ENCODE results near the gene ECM2. TPM values are rescaled to one million over a fixed set of nuclear protein-coding genes. Genes with fewer than 3 reads are reported as not detected.
A peak's percentile ranks its signal among the peaks of the same experiment; 100 is the strongest.

ECM2 gene
- total RNA-seq, 4 donors from 2014 or later: 15.9 to 59.0 (median 53.6) TPM

- H3K27me3 ChIP-seq: no peaks in the 10 kb centered on the region
- DNase-seq (ENCODE audit: low spot score in 2 of 2): no peak
Observed at GRCh38 chr9:92474587-92474986, 61.2 kb downstream of the ECM2 start.

DNA sequence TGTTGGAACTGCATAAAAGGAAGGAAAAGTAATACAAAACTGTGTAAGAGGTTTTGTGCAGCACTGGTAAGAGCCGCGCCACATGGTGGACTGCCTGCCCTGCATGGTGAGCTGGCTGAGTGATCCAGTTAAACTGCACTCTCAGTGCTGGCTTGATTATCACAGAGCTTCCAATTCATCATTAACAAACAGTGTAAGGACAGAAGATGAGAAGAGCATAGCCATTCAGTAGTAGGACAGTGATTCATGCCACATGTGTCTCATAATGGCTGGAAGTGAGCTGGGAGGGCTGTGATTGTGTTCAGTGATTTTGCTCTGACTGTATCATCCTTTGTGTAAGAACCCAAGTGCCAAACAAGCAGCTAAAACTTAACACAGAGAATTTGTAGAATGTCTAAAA lies 67.6 kb downstream of the ECM2 start:
- H3K36me3 ChIP-seq: no peaks in the 10 kb centered on the region
- H3K4me1 ChIP-seq: peaks cover 0 to 5% (median 0%) of the 10 kb centered on the region in 4 donors
- no peak overlapping the region for H3K4me3 ChIP-seq
- WGBS, 2 donors: 86 to 95% methylated on average over 2 of the region's 2 CpGs
- H3K27me3 ChIP-seq: no peaks in the 10 kb centered on the region
- no peak for DNase-seq (ENCODE audit: low spot score in 2 of 2)
- TF ChIP-seq EP300 (IDR thresholded peaks at IDR 0.05) (no peak), POLR2A (IDR thresholded peaks at IDR 0.05) (no peak), CTCF (IDR thresholded peaks at IDR 0.05) (no peak)
- H3K9me3 ChIP-seq: no peaks in the 10 kb centered on the region
- H3K27ac ChIP-seq: no peak overlapping the region

More at GRCh38 chr9:92474587-92474986, 61.2 kb downstream of the ECM2 start:
- peaks cover 0 to 6% (median 2%) of the 10 kb centered on the region in 4 donors for H3K4me1 ChIP-seq
- no peak for TF ChIP-seq EP300 (IDR thresholded peaks at IDR 0.05)
- TF ChIP-seq CTCF (IDR thresholded peaks at IDR 0.05): no peak
- TF ChIP-seq POLR2A (IDR thresholded peaks at IDR 0.05): no peak
- WGBS, 2 donors: 77 to 80% methylated on average over 3 of the region's 3 CpGs
- no peaks in the 10 kb centered on the region for H3K36me3 ChIP-seq
- H3K4me3 ChIP-seq: no peak overlapping the region
- H3K9me3 ChIP-seq: no peaks in the 10 kb centered on the region
- no peak overlapping the region for H3K27ac ChIP-seq

DNA sequence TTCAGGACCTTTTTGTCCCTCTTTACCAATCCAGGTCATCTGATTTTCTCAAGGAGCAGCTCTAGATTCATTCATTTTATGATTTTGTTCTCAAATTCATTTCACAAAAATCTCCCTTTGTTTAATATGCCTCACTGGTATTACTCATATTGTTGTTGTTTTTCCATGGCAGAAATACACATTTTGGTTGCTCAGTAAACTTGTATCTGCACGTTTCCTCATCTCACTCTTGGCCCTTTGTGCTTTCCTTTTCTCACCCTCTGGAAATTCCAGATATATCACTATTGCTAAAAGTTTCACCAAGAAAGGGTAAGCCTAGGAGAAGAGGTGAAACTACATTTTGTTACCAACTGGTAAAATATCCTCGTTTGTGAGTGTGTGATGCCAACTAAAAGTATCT lies 68.3 kb downstream of the ECM2 start:
- no peak for TF ChIP-seq POLR2A (IDR thresholded peaks at IDR 0.05)
- Histone ChIP-seq H3K4me1 (peaks cover 0 to 5% (median 0%) of the 10 kb centered on the region in 4 donors), H3K36me3 (no peaks in the 10 kb centered on the region), H3K27me3 (no peaks in the 10 kb centered on the region), H3K4me3 (no peak overlapping the region), H3K9me3 (no peaks in the 10 kb centered on the region), H3K27ac (no peak overlapping the region)
- DNase-seq (ENCODE audit: low spot score in 2 of 2): no peak
- WGBS, 2 donors: 82 to 88% methylated on average over 2 of the region's 2 CpGs

DNA sequence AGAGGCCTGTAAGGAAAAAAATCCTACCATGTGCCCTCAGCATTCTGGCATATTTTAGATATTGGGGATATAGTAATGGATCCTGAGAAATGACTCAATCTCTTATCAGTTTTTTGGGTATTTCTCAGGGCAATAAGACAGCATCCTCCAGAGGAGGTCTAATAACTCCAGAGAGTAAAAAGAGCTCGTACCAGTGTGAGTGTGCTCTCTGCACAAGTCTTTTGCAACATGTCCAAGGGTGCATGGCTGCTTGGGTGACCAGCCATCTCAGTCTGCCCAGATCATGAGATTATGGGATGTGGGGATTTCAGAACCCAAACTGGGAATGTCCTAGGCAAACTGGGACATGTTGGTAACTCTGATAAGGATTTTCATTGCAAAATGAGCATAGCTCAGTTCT lies 68.7 kb downstream of the ECM2 start:
- no peak overlapping the region for H3K27ac ChIP-seq
- H3K36me3 ChIP-seq: no peaks in the 10 kb centered on the region
- TF ChIP-seq CTCF (IDR thresholded peaks at IDR 0.05) (no peak), POLR2A (IDR thresholded peaks at IDR 0.05) (no peak), EP300 (IDR thresholded peaks at IDR 0.05) (no peak)
- peaks cover 0 to 5% (median 0%) of the 10 kb centered on the region in 4 donors for H3K4me1 ChIP-seq
- no peak for DNase-seq (ENCODE audit: low spot score in 2 of 2)
- 88 to 100% methylated on average over 1 of the region's 1 CpG for WGBS, 2 donors
- no peak overlapping the region for H3K4me3 ChIP-seq
- no peaks in the 10 kb centered on the region for H3K27me3 ChIP-seq
- H3K9me3 ChIP-seq: no peaks in the 10 kb centered on the region

- Histone ChIP-seq H3K4me3 (no peak overlapping the region), H3K4me1 (peaks cover 0 to 5% (median 0%) of the 10 kb centered on the region in 4 donors), H3K27ac (peak overlapping the region in 2 of 4 donors; percentile 49 to 68), H3K36me3 (no peaks in the 10 kb centered on the region), H3K9me3 (no peaks in the 10 kb centered on the region), H3K27me3 (no peaks in the 10 kb centered on the region)
- no peak for DNase-seq (ENCODE audit: low spot score in 2 of 2)
- TF ChIP-seq EP300 (IDR thresholded peaks at IDR 0.05) (peak in 1 of 2 donors; percentile 61), POLR2A (IDR thresholded peaks at IDR 0.05) (no peak)
- WGBS, 2 donors: 63 to 69% methylated on average over 3 of the region's 3 CpGs
Observed at GRCh38 chr9:92463984-92464383, 71.8 kb downstream of the ECM2 start.

DNA sequence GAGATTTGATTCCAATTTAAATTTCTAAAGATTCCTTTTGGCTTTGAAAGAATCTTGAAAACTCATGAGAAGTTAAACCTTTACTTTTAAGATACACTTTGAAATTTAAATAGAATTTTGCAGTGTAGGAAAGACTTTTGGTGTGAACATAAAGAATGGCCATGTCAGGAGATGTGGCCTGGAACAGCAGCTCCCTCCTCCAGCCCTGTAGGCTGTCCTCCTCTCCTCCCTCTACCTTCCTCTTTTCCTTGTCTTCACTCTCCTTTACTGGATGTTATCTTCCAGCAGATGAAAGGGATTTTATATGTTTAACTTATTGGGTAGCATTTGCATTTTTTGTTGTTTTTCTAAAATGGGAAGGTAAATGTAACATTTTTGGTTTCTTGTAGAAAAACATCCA lies 72.4 kb downstream of the ECM2 start:
- H3K9me3 ChIP-seq: no peaks in the 10 kb centered on the region
- no peak for DNase-seq (ENCODE audit: low spot score in 2 of 2)
- no peaks in the 10 kb centered on the region for H3K27me3 ChIP-seq
- TF ChIP-seq POLR2A (IDR thresholded peaks at IDR 0.05) (no peak), EP300 (IDR thresholded peaks at IDR 0.05) (no peak), CTCF (IDR thresholded peaks at IDR 0.05) (no peak)
- peaks cover 0 to 5% (median 0%) of the 10 kb centered on the region in 4 donors for H3K4me1 ChIP-seq
- H3K36me3 ChIP-seq: no peaks in the 10 kb centered on the region
- no peak overlapping the region for H3K4me3 ChIP-seq
- H3K27ac ChIP-seq: peak overlapping the region in 2 of 4 donors; percentile 20 to 29

All from tibial nerve (tissue), 4 donors.